HG03045 (cell line): ENCODE data around the gene MRPL19.

Experiments used
- ATAC-seq: cut with Tn5 transposase; IDR thresholded peaks from one replicate; pipeline ENCODE4 v1.9.1; 2021; ENCODE audit warnings: mild to moderate bottlenecking, moderate library complexity; ENCODE audit not compliant: unreplicated experiment

Gene MRPL19

GRCh38 chr2:75722687-75723086, 76.1 kb downstream of the MRPL19 start:
- ATAC-seq = no peak

- ATAC-seq = no peak
Observed at GRCh38 chr2:75728614-75729419, 82.2 kb downstream of the MRPL19 start.

GRCh38 chr2:75729861-75730260, 83.3 kb downstream of the MRPL19 start:
- ATAC-seq = no peak

DNA sequence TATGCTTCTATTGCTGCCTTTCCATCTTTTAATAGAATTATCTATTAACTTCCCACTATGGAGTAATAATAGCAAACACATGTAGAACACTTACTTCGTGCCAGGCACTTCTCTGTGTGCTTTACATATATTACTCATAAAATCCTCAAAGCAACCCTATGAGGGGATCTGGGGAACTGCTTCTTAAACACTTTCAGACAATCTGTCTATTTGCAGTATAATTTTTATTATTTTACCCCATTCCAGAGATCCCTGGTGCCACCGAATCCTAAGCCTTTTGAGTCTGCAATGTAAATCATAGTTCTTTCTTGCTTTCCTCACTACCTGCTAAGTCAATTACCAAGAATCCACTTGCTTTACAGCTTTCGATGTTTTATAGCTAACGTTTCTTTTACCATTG, 89.7 kb downstream of the MRPL19 start:
- no peak for ATAC-seq

- ATAC-seq = no peak
Observed at GRCh38 chr2:75737961-75738360, 91.4 kb downstream of the MRPL19 start.
